H1 (cell line): Measurements from ENCODE around the gene SLC6A12. TPM values are rescaled to one million over a fixed set of nuclear protein-coding genes. Genes with fewer than 3 reads are reported as not detected.
A peak's percentile ranks its signal among the peaks of the same experiment; 100 is the strongest.

Source experiments
- CTCF ChIA-PET: fragments of 300-600 bp; sonication (Branson Sonifier 250); formaldehyde crosslinking; loops from one replicate; lab custom pipeline; 2021; ENCODE audit not compliant: partially characterized antibody; lab: Charles Lee
- POLR2A ChIA-PET: fragments of 300-600 bp; sonication (Branson Sonifier 250); formaldehyde crosslinking; loops from one replicate; lab custom pipeline; 2021; ENCODE audit warnings: inconsistent platforms; ENCODE audit not compliant: partially characterized antibody; lab: Charles Lee
- DNase-seq, 2 experiments: peaks; one replicate each; pipeline versions ENCODE4 v3.0.0 to v3.0.0-alpha.2; 2010 to 2022; ENCODE audit warnings: low spot score in 2 of 2, low read depth in 1 of 2, mixed read lengths in 1 of 2
- FAIRE-seq: peaks from 2 replicates; lab custom pipeline; 2011; peaks lifted over from hg19 to GRCh38; lab: Jason Lieb, UNC
- H2AFZ ChIP-seq: 2 replicates; pipeline ENCODE4 v1.8.1; 2012; ENCODE audit warnings: low read length, inconsistent platforms
- H2AK5ac ChIP-seq: 2 replicates; pipeline ENCODE4 v1.6.1; 2013; ENCODE audit warnings: low read depth, low read length
- H2BK120ac ChIP-seq: replicated peaks from 2 replicates; pipeline ENCODE3; 2013; ENCODE audit warnings: low read depth, low read length, inconsistent platforms
- H2BK12ac ChIP-seq: 2 replicates; pipeline ENCODE4 v1.6.1; 2013; ENCODE audit warnings: low read depth, low read length
- H2BK15ac ChIP-seq: 2 replicates; pipeline ENCODE4 v1.6.1; 2013; ENCODE audit warnings: low read length
- H2BK20ac ChIP-seq: 2 replicates; pipeline ENCODE4 v1.6.1; 2013; ENCODE audit warnings: low read length
- H2BK5ac ChIP-seq: 2 replicates; pipeline ENCODE4 v1.6.1; 2013; ENCODE audit warnings: low read depth, low read length
- H3K14ac ChIP-seq: 2 replicates; pipeline ENCODE4 v1.6.1; 2013; ENCODE audit warnings: inconsistent platforms; ENCODE audit not compliant: insufficient read length
- H3K18ac ChIP-seq: 2 replicates; pipeline ENCODE4 v1.6.1; 2013; ENCODE audit warnings: low read length; ENCODE audit errors: extremely low read depth
- H3K23ac ChIP-seq: 2 replicates; pipeline ENCODE4 v1.6.1; 2013; ENCODE audit warnings: inconsistent platforms; ENCODE audit not compliant: insufficient read length
- H3K23me2 ChIP-seq: 2 replicates; pipeline ENCODE4 v1.6.1; 2013; ENCODE audit warnings: low read depth, low read length
- H3K27ac ChIP-seq: 2 replicates; pipeline ENCODE4 v1.6.1; 2011; ENCODE audit warnings: low read depth, low read length, inconsistent platforms
- H3K27me3 ChIP-seq, 4 experiments: replicated peaks in 1 of 4; 1 replicate in 1 of 4; 2 replicates in 3 of 4; pipeline versions ENCODE4 v1.6.1 to v1.8.1; 2011 to 2013; ENCODE audit warnings: low read length in 3 of 4, mild to moderate bottlenecking in 3 of 4, inconsistent platforms in 2 of 4, mixed read lengths in 2 of 4, moderate library complexity in 1 of 4; ENCODE audit not compliant: control insufficient read depth in 3 of 4, insufficient read depth in 3 of 4; ENCODE audit errors: extremely low read depth in 1 of 4
- H3K36me3 ChIP-seq, 4 experiments: 2 replicates each; pipeline versions ENCODE4 v1.6.1 to v1.8.1; 2011 to 2013; ENCODE audit warnings: mild to moderate bottlenecking in 4 of 4, low read length in 3 of 4, moderate library complexity in 2 of 4, control low read depth in 1 of 4, inconsistent platforms in 1 of 4; ENCODE audit not compliant: insufficient read depth in 4 of 4, control insufficient read depth in 2 of 4
- H3K4ac ChIP-seq: replicated peaks from 2 replicates; pipeline ENCODE3; 2013; ENCODE audit warnings: low read length, low read depth, mixed read lengths, inconsistent platforms; ENCODE audit not compliant: insufficient read length
- H3K4me1 ChIP-seq, 4 experiments: replicated peaks in 1 of 4; 1 replicate in 1 of 4; 2 replicates in 3 of 4; pipeline versions ENCODE4 v1.6.1 to v1.8.1; 2011 to 2013; ENCODE audit warnings: low read length in 3 of 4, inconsistent platforms in 2 of 4, mixed read lengths in 1 of 4; ENCODE audit not compliant: insufficient read depth in 4 of 4, control insufficient read depth in 3 of 4
- H3K4me2 ChIP-seq, 2 experiments: 2 replicates each; pipeline versions ENCODE4 v1.6.1 to v1.8.1; 2011 to 2013; ENCODE audit warnings: low read depth in 2 of 2, low read length in 2 of 2, control low read depth in 1 of 2, inconsistent platforms in 1 of 2, mild to moderate bottlenecking in 1 of 2; ENCODE audit not compliant: insufficient read depth in 1 of 2
- H3K4me3 ChIP-seq, 4 experiments: fragments of 200-600, 300-600 bp in 1 of 4; sonication (generic), shearing (Covaris generic), sonication (Bioruptor Twin) in 1 of 4; 2 replicates each; pipeline versions ENCODE4 v1.5.1 to v1.8.1; 2011 to 2016; ENCODE audit warnings: low read length in 4 of 4, low read depth in 3 of 4, control low read depth in 2 of 4, inconsistent platforms in 2 of 4, mild to moderate bottlenecking in 2 of 4, mixed read lengths in 1 of 4, moderate library complexity in 1 of 4; ENCODE audit not compliant: insufficient read depth in 2 of 4; ENCODE audit errors: extremely low read depth in 1 of 4
- H3K56ac ChIP-seq: replicated peaks from 2 replicates; pipeline ENCODE3; 2013; ENCODE audit warnings: low read depth, mild to moderate bottlenecking, mixed read lengths, low read length, inconsistent platforms; ENCODE audit not compliant: insufficient read length
- H3K79me1 ChIP-seq: 2 replicates; pipeline ENCODE4 v1.6.1; 2013; ENCODE audit warnings: low read depth, low read length, control low read depth
- H3K79me2 ChIP-seq, 2 experiments: 2 replicates each; pipeline versions ENCODE4 v1.6.1 to v1.8.1; 2012 to 2013; ENCODE audit warnings: low read length in 2 of 2, mild to moderate bottlenecking in 2 of 2, inconsistent platforms in 1 of 2; ENCODE audit not compliant: insufficient read depth in 2 of 2, control insufficient read depth in 1 of 2
- H3K9ac ChIP-seq, 4 experiments: replicated peaks in 1 of 4; 1 replicate in 1 of 4; 2 replicates in 3 of 4; pipeline versions ENCODE4 v1.6.1 to v1.8.1; 2011 to 2013; ENCODE audit warnings: low read depth in 3 of 4, low read length in 3 of 4, control low read depth in 2 of 4, mild to moderate bottlenecking in 2 of 4, moderate library complexity in 2 of 4, inconsistent platforms in 1 of 4; ENCODE audit errors: extremely low read depth in 1 of 4
- H3K9me3 ChIP-seq, 2 experiments: 2 replicates each; pipeline versions ENCODE4 v1.6.1 to v1.8.1; 2012 to 2013; ENCODE audit warnings: mild to moderate bottlenecking in 2 of 2, moderate library complexity in 2 of 2, control low read depth in 1 of 2, inconsistent platforms in 1 of 2, low read depth in 1 of 2, low read length in 1 of 2, mixed read lengths in 1 of 2; ENCODE audit not compliant: insufficient read depth in 2 of 2
- H4K20me1 ChIP-seq, 2 experiments: replicated peaks in 1 of 2; 2 replicates each; pipeline versions ENCODE3 to v1.8.1; 2011 to 2013; ENCODE audit warnings: inconsistent platforms in 2 of 2, low read length in 2 of 2, mild to moderate bottlenecking in 1 of 2; ENCODE audit not compliant: insufficient read depth in 2 of 2, control insufficient read depth in 1 of 2
- H4K5ac ChIP-seq: 2 replicates; pipeline ENCODE4 v1.6.1; 2013; ENCODE audit warnings: low read length, low read depth, mixed read lengths, inconsistent platforms; ENCODE audit not compliant: insufficient read length
- H4K8ac ChIP-seq: 2 replicates; pipeline ENCODE4 v1.8.0; 2013; ENCODE audit warnings: mild to moderate bottlenecking, moderate library complexity, low read length, inconsistent platforms; ENCODE audit not compliant: insufficient read depth; ENCODE audit errors: extremely low read depth
- H4K91ac ChIP-seq: replicated peaks from 2 replicates; pipeline ENCODE3; 2013; ENCODE audit warnings: low read length, mixed read lengths, inconsistent platforms; ENCODE audit not compliant: insufficient read length
- CBX8 ChIP-seq: fragments of 300-800, 300-1000 bp; sonication (generic); IDR thresholded peaks from 2 replicates; pipeline ENCODE4 v1.7.1; 2016; ENCODE audit warnings: low read depth, low read length, borderline replicate concordance
- CTCF ChIP-seq, 3 experiments: IDR thresholded peaks; 1 replicate in 2 of 3; 2 replicates in 1 of 3; pipeline versions ENCODE4 v1.5.1 to v1.6.1; 2011; ENCODE audit warnings: low read length in 3 of 3, mild to moderate bottlenecking in 3 of 3, inconsistent platforms in 2 of 3, low read depth in 1 of 3, moderate library complexity in 1 of 3; ENCODE audit not compliant: insufficient read depth in 1 of 3; ENCODE audit errors: control extremely low read depth in 1 of 3
- E2F6 ChIP-seq: IDR thresholded peaks from 2 replicates; pipeline ENCODE4 v1.6.1; 2012; ENCODE audit warnings: inconsistent platforms
- RAD21 ChIP-seq, 2 experiments: IDR thresholded peaks in 1 of 2; conservative IDR thresholded peaks in 1 of 2; 2 replicates each; pipeline ENCODE4 v1.6.1; 2011; ENCODE audit warnings: low read depth in 2 of 2, low read length in 2 of 2, improper control_type of control experiment in 1 of 2, inconsistent platforms in 1 of 2, mild to moderate bottlenecking in 1 of 2, moderate library complexity in 1 of 2
- WGBS, 2 experiments: shearing (Covaris generic) in 1 of 2; methylation state at CpG; one replicate each; pipeline versions ENCODE4 v1.1.6 to v1.1.7; 2013 to 2015; ENCODE audit warnings: low lambda C conversion rate in 2 of 2, mixed read lengths in 2 of 2, inconsistent platforms in 1 of 2, low coverage in 1 of 2, missing lambda C conversion rate in 1 of 2; ENCODE audit not compliant: insufficient replicate concordance in 2 of 2, insufficient coverage in 1 of 2, insufficient read length in 1 of 2; ENCODE audit errors: extremely low coverage in 1 of 2, missing lambda C conversion rate in 1 of 2; 5-methylcytosine and 5-hydroxymethylcytosine counted together
- polyA plus RNA-seq, 7 experiments: library from polyadenylated mRNA; depleted of rRNA in 3 of 7; stranded (reverse) in 5 of 7; unstranded in 2 of 7; fragments of >200 nt in 5 of 7; fragments of 200-250 nt in 2 of 7; gene quantifications; 1 replicate in 5 of 7; 2 replicates in 1 of 7; 4 replicates in 1 of 7; pipeline versions ENCODE4 v1.2.1 to v1.2.3, GENCODE V29; 2011 to 2013; ENCODE audit warnings: missing spikeins in 2 of 7, mixed read lengths in 2 of 7
- total RNA-seq: library from RNA; stranded (reverse); fragmentation: NEBNext Ultra II Directional; extraction: Animal tissue kit (Norgen Biotek cat#: 25700); gene quantifications from 2 replicates; pipeline ENCODE4 v1.2.1, GENCODE V29; 2021

SLC6A12 gene
- total and polyA plus RNA-seq, 2 of the 8 experiments (the other 6 are each of a cell fraction or from before 2014, with no cell fraction given) = 0.70 to 1.1 TPM

GRCh38 chr12:168763-169525, 45.0 kb downstream of the SLC6A12 start:
- 0 out of 4 replicates have a peak overlapping the region, but pooled peaks of 1 of the 2 experiments have one; percentile 19 for H3K4me2 ChIP-seq
- H2BK15ac ChIP-seq = peak overlapping the region; percentile 72; the same call in 1 of the 2 replicates
- DNase-seq = no peak
- no peaks in the 10 kb centered on the region for H3K23me2 ChIP-seq
- no peak overlapping the region for H3K4ac ChIP-seq
- peak overlapping the region; percentile 47; the same call in 1 of the 2 replicates for H2AK5ac ChIP-seq
- H3K36me3 ChIP-seq = no peaks in the 10 kb centered on the region
- no peaks in the 10 kb centered on the region for H3K79me2 ChIP-seq
- ChIA-PET CTCF (interaction anchor here (1.1 to 6.6 kb wide), 9 partner anchors 11 to 52 kb away, joined by 3 to 63 read pairs (median 12); partner anchors contain the start of gene SLC6A12), POLR2A (interaction anchor here (0.9 kb wide), 1 partner anchor 18 kb away, joined by 3 read pairs; no protein-coding TSS in a partner anchor)
- H4K20me1 ChIP-seq = no peaks in the 10 kb centered on the region
- H2BK5ac ChIP-seq = peak overlapping the region; percentile 81; the same call in 1 of the 2 replicates
- no peak for FAIRE-seq
- H3K14ac ChIP-seq = no peak overlapping the region
- peak overlapping the region; percentile 88 for H3K18ac ChIP-seq
- no peak overlapping the region for H3K56ac ChIP-seq
- peak overlapping the region in 1 of 4 experiments; percentile 19; a peak in 1 of 8 replicates for H3K4me3 ChIP-seq
- no peaks in the 10 kb centered on the region for H3K9me3 ChIP-seq
- H4K8ac ChIP-seq = no peak overlapping the region; the same call in none of the 2 replicates
- peak overlapping the region; percentile 40 for H4K91ac ChIP-seq
- peak overlapping the region; percentile 95; the same call in 1 of the 2 replicates for H2BK12ac ChIP-seq
- H3K79me1 ChIP-seq = no peaks in the 10 kb centered on the region
- H2BK20ac ChIP-seq = peak overlapping the region; percentile 64; the same call in 1 of the 2 replicates
- WGBS, 2 experiments = 63% methylated on average over 21 of the region's 22 CpGs; no CpG with 5 or more reads in 1 of the 2 experiments
- no peak overlapping the region for H3K9ac ChIP-seq
- H2BK120ac ChIP-seq = no peak overlapping the region
- peaks cover 0 to 3% (median 2%) of the 10 kb centered on the region in 4 experiments; a peak in 2 of 7 replicates for H3K27me3 ChIP-seq
- H3K27ac ChIP-seq = no peak overlapping the region
- H3K23ac ChIP-seq = no peak overlapping the region
- H4K5ac ChIP-seq = no peak overlapping the region
- 0 out of 2 replicates have a peak overlapping the region, but pooled peaks have one; percentile 34 for H2AFZ ChIP-seq
- peaks cover 3 to 29% (median 21%) of the 10 kb centered on the region in 4 experiments for H3K4me1 ChIP-seq
- TF ChIP-seq E2F6 (0 out of 2 replicates have a peak, but pooled peaks have one; percentile 40), RAD21 (IDR thresholded peaks at IDR 0.05 in 1 of 2, conservative IDR thresholded peaks at IDR 0.05 in 1 of 2; ENCODE audit: low read depth in 2 of 2, low read length in 2 of 2) (0 out of 4 replicates have a peak, but pooled peaks of 1 of the 2 experiments have one; percentile 18), CTCF (IDR thresholded peaks at IDR 0.05; ENCODE audit: control extremely low read depth in 1 of 3, insufficient read depth in 1 of 3, low read depth in 1 of 3, low read length in 3 of 3) (peak in 2 of 3 experiments; percentile 32 to 38; a peak in 2 of 4 replicates), CBX8 (no peak)
